ENCODE measurements around the gene TSC1. TPM values are rescaled to one million over a fixed set of nuclear protein-coding genes. Genes with fewer than 3 reads are reported as not detected.
"Not testable (repeated sequence)": the region's sequence is repeated elsewhere in the genome, so short reads cannot be mapped to it uniquely, and the experiment has no call there.

Gene TSC1
- total and polyA plus RNA-seq, 3 experiments from 2014 or later, result 12.6 to 37.1 (median 33.9) TPM

GRCh38 chr9:132970324-132971062 lies 26.1 kb upstream of the TSC1 start:
- CTCF ChIA-PET, result interaction anchor here (1.3 to 1.8 kb wide), 2 partner anchors 51 to 60 kb away, joined by 3 to 4 read pairs; partner anchors contain the start of gene GTF3C5
- H3K9me3 Mint-ChIP-seq, result no peaks in the 10 kb centered on the region
- Histone ChIP-seq H3K27me3 (ENCODE audit: insufficient read depth, low read length, poor library complexity, severe bottlenecking) (no peaks in the 10 kb centered on the region), H3K27ac (ENCODE audit: low read depth, low read length) (no peak overlapping the region), H3K4me1 (ENCODE audit: insufficient read depth, low read length) (no peaks in the 10 kb centered on the region), H3K4me3 (ENCODE audit: low read length) (no peak overlapping the region), H3K9me3 (ENCODE audit: low read length) (no peaks in the 10 kb centered on the region), H3K36me3 (ENCODE audit: insufficient read depth, low read length) (no peaks in the 10 kb centered on the region)
- peak overlapping the region in 1 of 8 donors; percentile 79 for H3K27ac Mint-ChIP-seq
- POLR2A ChIA-PET, result interaction anchor here (0.6 kb wide), 1 partner anchor 1714 kb away, joined by 4 read pairs; no protein-coding TSS in a partner anchor
- no peaks in the 10 kb centered on the region for H3K36me3 Mint-ChIP-seq
- H3K27me3 Mint-ChIP-seq, result peaks cover 11 to 38% of the 10 kb centered on the region in 2 donors
- no peaks in the 10 kb centered on the region for H3K4me1 Mint-ChIP-seq
- no peak overlapping the region for H3K4me3 Mint-ChIP-seq
- no peak for DNase-seq

GRCh38 chr9:132969783-132970182 lies 25.4 kb upstream of the TSC1 start:
- Mint-ChIP-seq H3K36me3 (no peaks in the 10 kb centered on the region), H3K27ac (no peak overlapping the region), H3K4me3 (no peak overlapping the region), H3K9me3 (no peaks in the 10 kb centered on the region), H3K27me3 (peaks cover 9 to 35% of the 10 kb centered on the region in 2 donors), H3K4me1 (no peaks in the 10 kb centered on the region)
- Histone ChIP-seq H3K4me1 (ENCODE audit: insufficient read depth, low read length) (no peaks in the 10 kb centered on the region), H3K27ac (ENCODE audit: low read depth, low read length) (no peak overlapping the region), H3K4me3 (ENCODE audit: low read length) (no peak overlapping the region), H3K36me3 (ENCODE audit: insufficient read depth, low read length) (no peaks in the 10 kb centered on the region), H3K27me3 (ENCODE audit: insufficient read depth, low read length, poor library complexity, severe bottlenecking) (no peaks in the 10 kb centered on the region), H3K9me3 (ENCODE audit: low read length) (no peaks in the 10 kb centered on the region)
- ChIA-PET CTCF (interaction anchor here (1.3 kb wide), 1 partner anchor 61 kb away, joined by 3 read pairs; the partner anchor contains the start of gene GTF3C5), POLR2A (no interaction called here)
- DNase-seq, result no peak

GRCh38 chr9:132967908-132968307 lies 23.5 kb upstream of the TSC1 start:
- H3K27ac ChIP-seq (ENCODE audit: low read depth, low read length); H3K27ac Mint-ChIP-seq; H3K4me1 ChIP-seq (ENCODE audit: insufficient read depth, low read length); DNase-seq; H3K36me3 Mint-ChIP-seq; H3K4me1 Mint-ChIP-seq; H3K36me3 ChIP-seq (ENCODE audit: insufficient read depth, low read length); H3K4me3 Mint-ChIP-seq; H3K27me3 ChIP-seq (ENCODE audit: insufficient read depth, low read length, poor library complexity, severe bottlenecking); H3K9me3 ChIP-seq (ENCODE audit: low read length); POLR2A ChIA-PET; CTCF ChIA-PET; H3K9me3 Mint-ChIP-seq; H3K4me3 ChIP-seq (ENCODE audit: low read length): not testable (repeated sequence)
- H3K27me3 Mint-ChIP-seq, result peaks cover 9 to 32% of the 10 kb centered on the region in 2 donors

GRCh38 chr9:132965478-132965877 lies 21.1 kb upstream of the TSC1 start:
- CTCF ChIA-PET, result no interaction called here
- Mint-ChIP-seq H3K27me3 (peaks cover 11 to 32% of the 10 kb centered on the region in 2 donors), H3K4me1 (no peaks in the 10 kb centered on the region)

GRCh38 chr9:132961002-132961401 lies 16.6 kb upstream of the TSC1 start:
- Histone ChIP-seq H3K27me3 (ENCODE audit: insufficient read depth, low read length, poor library complexity, severe bottlenecking) (no peaks in the 10 kb centered on the region), H3K4me1 (ENCODE audit: insufficient read depth, low read length) (no peaks in the 10 kb centered on the region), H3K4me3 (ENCODE audit: low read length) (no peak overlapping the region), H3K36me3 (ENCODE audit: insufficient read depth, low read length) (no peaks in the 10 kb centered on the region), H3K9me3 (ENCODE audit: low read length) (no peaks in the 10 kb centered on the region), H3K27ac (ENCODE audit: low read depth, low read length) (no peak overlapping the region)
- H3K27me3 Mint-ChIP-seq, result peaks cover 25 to 29% of the 10 kb centered on the region in 2 donors
- H3K27ac Mint-ChIP-seq, result no peak overlapping the region
- DNase-seq, result no peak
- ChIA-PET POLR2A (no interaction called here), CTCF (no interaction called here)
- peaks cover 0 to 8% (median 0%) of the 10 kb centered on the region in 3 donors for H3K36me3 Mint-ChIP-seq
- H3K4me3 Mint-ChIP-seq, result no peak overlapping the region
- H3K4me1 Mint-ChIP-seq, result no peaks in the 10 kb centered on the region
- peaks cover 0 to 7% (median 5%) of the 10 kb centered on the region in 5 donors for H3K9me3 Mint-ChIP-seq

More at GRCh38 chr9:132965478-132965877, 21.1 kb upstream of the TSC1 start:
- no peak for DNase-seq
- Mint-ChIP-seq H3K27ac (no peak overlapping the region), H3K4me3 (no peak overlapping the region), H3K9me3 (no peaks in the 10 kb centered on the region), H3K36me3 (no peaks in the 10 kb centered on the region)
- no peaks in the 10 kb centered on the region for H3K4me1 ChIP-seq (ENCODE audit: insufficient read depth, low read length)
- H3K4me3 ChIP-seq (ENCODE audit: low read length), result no peak overlapping the region
- no peaks in the 10 kb centered on the region for H3K27me3 ChIP-seq (ENCODE audit: insufficient read depth, low read length, poor library complexity, severe bottlenecking)
- no peaks in the 10 kb centered on the region for H3K36me3 ChIP-seq (ENCODE audit: insufficient read depth, low read length)
- no peak overlapping the region for H3K27ac ChIP-seq (ENCODE audit: low read depth, low read length)
- H3K9me3 ChIP-seq (ENCODE audit: low read length), result no peaks in the 10 kb centered on the region
- POLR2A ChIA-PET, result no interaction called here

- ChIA-PET POLR2A (no interaction called here), CTCF (no interaction called here)
- peaks cover 3 to 20% (median 13%) of the 10 kb centered on the region in 5 donors for H3K9me3 Mint-ChIP-seq
Measured at GRCh38 chr9:132957805-132958204, 13.4 kb upstream of the TSC1 start.

GRCh38 chr9:132955768-132956167 lies 11.4 kb upstream of the TSC1 start:
- Mint-ChIP-seq H3K4me3 (no peak overlapping the region), H3K4me1 (no peaks in the 10 kb centered on the region), H3K9me3 (peaks cover 3 to 20% (median 13%) of the 10 kb centered on the region in 5 donors), H3K27ac (no peak overlapping the region), H3K36me3 (peaks cover 0 to 10% (median 0%) of the 10 kb centered on the region in 3 donors), H3K27me3 (peaks cover 8 to 23% of the 10 kb centered on the region in 2 donors)
- Histone ChIP-seq H3K36me3 (ENCODE audit: insufficient read depth, low read length) (no peaks in the 10 kb centered on the region), H3K9me3 (ENCODE audit: low read length) (no peaks in the 10 kb centered on the region), H3K27me3 (ENCODE audit: insufficient read depth, low read length, poor library complexity, severe bottlenecking) (no peaks in the 10 kb centered on the region), H3K4me1 (ENCODE audit: insufficient read depth, low read length) (no peaks in the 10 kb centered on the region), H3K27ac (ENCODE audit: low read depth, low read length) (no peak overlapping the region), H3K4me3 (ENCODE audit: low read length) (no peak overlapping the region)
- CTCF ChIA-PET, result no interaction called here
- POLR2A ChIA-PET, result no interaction called here
- DNase-seq, result no peak

More at GRCh38 chr9:132957805-132958204, 13.4 kb upstream of the TSC1 start:
- no peak overlapping the region for H3K27ac ChIP-seq (ENCODE audit: low read depth, low read length)
- H3K4me3 Mint-ChIP-seq, result no peak overlapping the region
- no peak overlapping the region for H3K27ac Mint-ChIP-seq
- H3K4me1 Mint-ChIP-seq, result no peaks in the 10 kb centered on the region
- no peaks in the 10 kb centered on the region for H3K4me1 ChIP-seq (ENCODE audit: insufficient read depth, low read length)
- H3K9me3 ChIP-seq (ENCODE audit: low read length), result no peaks in the 10 kb centered on the region
- H3K27me3 ChIP-seq (ENCODE audit: insufficient read depth, low read length, poor library complexity, severe bottlenecking), result no peaks in the 10 kb centered on the region
- H3K27me3 Mint-ChIP-seq, result peaks cover 17 to 29% of the 10 kb centered on the region in 2 donors
- H3K4me3 ChIP-seq (ENCODE audit: low read length), result no peak overlapping the region
- H3K36me3 Mint-ChIP-seq, result peaks cover 0 to 10% (median 0%) of the 10 kb centered on the region in 3 donors
- H3K36me3 ChIP-seq (ENCODE audit: insufficient read depth, low read length), result no peaks in the 10 kb centered on the region
- no peak for DNase-seq

GRCh38 chr9:132955123-132955522 lies 10.7 kb upstream of the TSC1 start:
- ChIA-PET POLR2A (interaction anchor here (0.7 kb wide), 1 partner anchor 11 kb away, joined by 3 read pairs; no protein-coding TSS in a partner anchor), CTCF (no interaction called here)
- H3K4me3 ChIP-seq (ENCODE audit: low read length), result no peak overlapping the region
- no peaks in the 10 kb centered on the region for H3K27me3 ChIP-seq (ENCODE audit: insufficient read depth, low read length, poor library complexity, severe bottlenecking)
- H3K36me3 ChIP-seq (ENCODE audit: insufficient read depth, low read length), result no peaks in the 10 kb centered on the region
- H3K36me3 Mint-ChIP-seq, result peaks cover 0 to 10% (median 0%) of the 10 kb centered on the region in 3 donors
- no peak for DNase-seq
- no peaks in the 10 kb centered on the region for H3K9me3 ChIP-seq (ENCODE audit: low read length)
- peaks cover 3 to 20% (median 13%) of the 10 kb centered on the region in 5 donors for H3K9me3 Mint-ChIP-seq
- H3K27ac Mint-ChIP-seq, result no peak overlapping the region
- H3K27me3 Mint-ChIP-seq, result peaks cover 8 to 22% of the 10 kb centered on the region in 2 donors
- H3K4me3 Mint-ChIP-seq, result no peak overlapping the region
- H3K27ac ChIP-seq (ENCODE audit: low read depth, low read length), result no peak overlapping the region
- no peaks in the 10 kb centered on the region for H3K4me1 ChIP-seq (ENCODE audit: insufficient read depth, low read length)
- H3K4me1 Mint-ChIP-seq, result no peaks in the 10 kb centered on the region
